Measurements from ENCODE around the gene NAV3. TPM values are rescaled to one million over a fixed set of nuclear protein-coding genes. Genes with fewer than 3 reads are reported as not detected.

The NAV3 gene
- polyA plus RNA-seq, 3 donors, result 0.11 TPM; not detected in 2

DNA sequence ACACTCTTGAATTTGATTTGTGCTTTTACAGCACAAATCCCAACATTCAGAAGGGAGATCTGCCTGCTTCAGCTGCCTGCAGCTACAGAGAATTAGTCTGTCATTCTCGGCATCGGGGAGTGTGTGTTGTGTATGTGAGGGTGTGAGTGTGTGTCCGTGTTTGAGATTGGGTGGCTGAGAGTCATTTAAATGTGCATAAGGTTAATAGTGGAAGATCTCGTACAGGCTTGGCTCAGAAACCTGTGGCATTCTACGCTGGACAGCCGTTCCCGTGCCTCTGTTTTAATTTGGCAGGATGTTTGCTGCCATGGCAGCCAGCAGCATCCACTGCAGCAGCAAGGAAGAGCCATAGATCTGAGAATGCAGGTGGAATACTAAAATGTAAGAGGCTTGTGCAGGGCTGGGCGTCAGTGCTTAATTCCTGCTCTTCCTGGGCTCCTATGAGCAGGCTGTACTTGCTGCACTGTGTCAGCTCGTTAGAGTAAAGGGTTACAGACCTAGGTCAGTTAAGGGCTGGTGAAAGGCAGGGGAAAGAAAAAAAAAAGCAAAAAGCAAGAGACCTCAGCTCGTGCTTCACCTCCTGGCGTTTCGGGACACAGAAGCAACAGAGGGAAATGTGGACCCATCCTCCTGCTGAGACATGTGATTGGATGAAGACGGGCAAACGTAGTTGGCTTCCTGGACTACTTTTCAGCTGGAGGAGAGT, 205.4 kb downstream of the NAV3 start:
- no peak for DNase-seq
- intact Hi-C loops (cut with micrococcal nuclease), result no loop called here
- no peaks in the 10 kb centered on the region for H3K36me3 ChIP-seq (replicated peaks in 1 of 2; ENCODE audit: control insufficient read depth in 1 of 2, insufficient read depth in 2 of 2, low read length in 2 of 2)
- TF ChIP-seq, protein P1, sequence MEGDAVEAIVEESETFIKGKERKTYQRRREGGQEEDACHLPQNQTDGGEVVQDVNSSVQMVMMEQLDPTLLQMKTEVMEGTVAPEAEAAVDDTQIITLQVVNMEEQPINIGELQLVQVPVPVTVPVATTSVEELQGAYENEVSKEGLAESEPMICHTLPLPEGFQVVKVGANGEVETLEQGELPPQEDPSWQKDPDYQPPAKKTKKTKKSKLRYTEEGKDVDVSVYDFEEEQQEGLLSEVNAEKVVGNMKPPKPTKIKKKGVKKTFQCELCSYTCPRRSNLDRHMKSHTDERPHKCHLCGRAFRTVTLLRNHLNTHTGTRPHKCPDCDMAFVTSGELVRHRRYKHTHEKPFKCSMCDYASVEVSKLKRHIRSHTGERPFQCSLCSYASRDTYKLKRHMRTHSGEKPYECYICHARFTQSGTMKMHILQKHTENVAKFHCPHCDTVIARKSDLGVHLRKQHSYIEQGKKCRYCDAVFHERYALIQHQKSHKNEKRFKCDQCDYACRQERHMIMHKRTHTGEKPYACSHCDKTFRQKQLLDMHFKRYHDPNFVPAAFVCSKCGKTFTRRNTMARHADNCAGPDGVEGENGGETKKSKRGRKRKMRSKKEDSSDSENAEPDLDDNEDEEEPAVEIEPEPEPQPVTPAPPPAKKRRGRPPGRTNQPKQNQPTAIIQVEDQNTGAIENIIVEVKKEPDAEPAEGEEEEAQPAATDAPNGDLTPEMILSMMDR (IDR thresholded peaks at IDR 0.05), result no peak
- no peak overlapping the region for H3K9ac ChIP-seq (ENCODE audit: insufficient read depth, low read length, poor library complexity, severe bottlenecking)
- H3K27me3 ChIP-seq (ENCODE audit: control insufficient read depth in 2 of 2, insufficient read depth in 2 of 2, low read length in 2 of 2), result no peaks in the 10 kb centered on the region
- Mint-ChIP-seq H3K36me3 (peaks cover 1 to 13% of the 10 kb centered on the region in 2 donors), H3K27me3 (ENCODE audit: low read depth in 3 of 3) (peaks cover 0 to 1% (median 0%) of the 10 kb centered on the region in 3 donors), H3K4me3 (no peak overlapping the region), H3K4me1 (peaks cover 6% of the 10 kb centered on the region), H3K27ac (no peak overlapping the region), H3K9me3 (peaks cover 23 to 37% (median 28%) of the 10 kb centered on the region in 7 donors)
- peaks cover 24 to 46% of the 10 kb centered on the region in 2 donors for H3K9me3 ChIP-seq (replicated peaks in 1 of 2; ENCODE audit: control insufficient read depth in 1 of 2, insufficient read depth in 1 of 2, low read length in 2 of 2)
- WGBS (ENCODE audit: insufficient coverage), result 83% methylated on average over 12 of the region's 14 CpGs
- no peak overlapping the region for H3K27ac ChIP-seq (ENCODE audit: low read depth in 1 of 2, low read length in 2 of 2)
- H3K79me2 ChIP-seq (ENCODE audit: insufficient read depth, low read length), result no peaks in the 10 kb centered on the region
- no peak overlapping the region for H3K4me2 ChIP-seq (replicated peaks; ENCODE audit: extremely low read depth, low read length, poor library complexity, severe bottlenecking)
- H2AFZ ChIP-seq (ENCODE audit: insufficient read depth, low read depth, low read length, poor library complexity, severe bottlenecking), result no peak overlapping the region
- H3K4me3 ChIP-seq (replicated peaks in 1 of 3; ENCODE audit: low read depth in 2 of 3, low read length in 3 of 3), result no peak overlapping the region
- peaks cover 13 to 20% of the 10 kb centered on the region in 2 donors for H3K4me1 ChIP-seq (ENCODE audit: control insufficient read depth in 1 of 2, insufficient read depth in 2 of 2, low read length in 2 of 2)
- no peaks in the 10 kb centered on the region for H4K20me1 ChIP-seq (ENCODE audit: insufficient read depth, low read length)

DNA sequence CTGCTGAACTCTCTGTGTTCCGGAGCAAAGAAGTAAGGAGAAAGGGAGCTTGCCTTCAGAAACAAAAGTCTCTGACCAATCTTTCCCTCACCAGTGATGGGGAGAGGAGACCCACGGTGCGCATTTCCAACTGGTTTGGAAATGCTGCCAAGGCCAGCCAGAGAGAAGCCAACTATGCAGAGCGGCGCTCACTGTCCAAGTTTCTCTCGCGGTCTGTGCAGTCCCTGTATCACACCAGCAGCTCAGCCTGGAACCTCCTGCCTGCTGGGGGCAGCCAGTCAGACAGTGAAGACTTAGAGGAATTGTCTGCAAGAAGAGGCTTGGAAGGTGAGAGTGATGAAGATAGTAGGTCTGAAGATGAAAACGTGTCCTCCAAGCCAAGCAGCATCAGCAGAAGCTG, 206.2 kb downstream of the NAV3 start:
- H3K4me3 Mint-ChIP-seq, result no peak overlapping the region
- H3K9ac ChIP-seq (ENCODE audit: insufficient read depth, low read length, poor library complexity, severe bottlenecking), result no peak overlapping the region
- H3K9me3 ChIP-seq (replicated peaks in 1 of 2; ENCODE audit: control insufficient read depth in 1 of 2, insufficient read depth in 1 of 2, low read length in 2 of 2), result peaks cover 24 to 46% of the 10 kb centered on the region in 2 donors
- H3K27ac ChIP-seq (ENCODE audit: low read depth in 1 of 2, low read length in 2 of 2), result no peak overlapping the region
- H3K4me1 Mint-ChIP-seq, result peaks cover 6% of the 10 kb centered on the region
- intact Hi-C loops (cut with micrococcal nuclease), result no loop called here
- H3K79me2 ChIP-seq (ENCODE audit: insufficient read depth, low read length), result no peaks in the 10 kb centered on the region
- H3K4me3 ChIP-seq (replicated peaks in 1 of 3; ENCODE audit: low read depth in 2 of 3, low read length in 3 of 3), result no peak overlapping the region
- peaks cover 13 to 20% of the 10 kb centered on the region in 2 donors for H3K4me1 ChIP-seq (ENCODE audit: control insufficient read depth in 1 of 2, insufficient read depth in 2 of 2, low read length in 2 of 2)
- H3K9me3 Mint-ChIP-seq, result peaks cover 21 to 37% (median 28%) of the 10 kb centered on the region in 7 donors
- no peak overlapping the region for H2AFZ ChIP-seq (ENCODE audit: insufficient read depth, low read depth, low read length, poor library complexity, severe bottlenecking)
- WGBS (ENCODE audit: insufficient coverage), result 100% methylated on average over 5 of the region's 8 CpGs
- H3K27ac Mint-ChIP-seq, result no peak overlapping the region
- no peaks in the 10 kb centered on the region for H4K20me1 ChIP-seq (ENCODE audit: insufficient read depth, low read length)
- DNase-seq, result no peak
- no peaks in the 10 kb centered on the region for H3K36me3 ChIP-seq (replicated peaks in 1 of 2; ENCODE audit: control insufficient read depth in 1 of 2, insufficient read depth in 2 of 2, low read length in 2 of 2)
- no peak overlapping the region for H3K4me2 ChIP-seq (replicated peaks; ENCODE audit: extremely low read depth, low read length, poor library complexity, severe bottlenecking)
- H3K27me3 ChIP-seq (ENCODE audit: control insufficient read depth in 2 of 2, insufficient read depth in 2 of 2, low read length in 2 of 2), result no peaks in the 10 kb centered on the region
- peaks cover 0 to 1% (median 0%) of the 10 kb centered on the region in 3 donors for H3K27me3 Mint-ChIP-seq (ENCODE audit: low read depth in 3 of 3)
- TF ChIP-seq, protein P1 (IDR thresholded peaks at IDR 0.05), result no peak
- H3K36me3 Mint-ChIP-seq, result peaks cover 0 to 12% of the 10 kb centered on the region in 2 donors

All from CD14-positive monocyte (primary cell).